Endothelial cell of umbilical vein (primary cell): ENCODE results near the gene SLC25A34. TPM values are rescaled to one million over a fixed set of nuclear protein-coding genes. Genes with fewer than 3 reads are reported as not detected.

Experiments used
- BruUV-seq: library from RNA; stranded (reverse); fragments of 400-500 nt; replicated peaks from 2 replicates; lab custom pipeline; 2021; lab: Mats Ljungman, UMichigan
- CTCF ChIA-PET: fragments of 300-600, 350-600 bp; sonication (Branson Sonifier 250); formaldehyde crosslinking; loops from one replicate; lab custom pipeline; 2021; ENCODE audit warnings: antibody characterized with exemption, inconsistent platforms; lab: Charles Lee
- POLR2A ChIA-PET: fragments of 300-600, 350-600 bp; sonication (Branson Sonifier 250); formaldehyde crosslinking; loops from one replicate; lab custom pipeline; 2021; ENCODE audit warnings: antibody characterized with exemption, inconsistent platforms; lab: Charles Lee
- DNase-seq: peaks from one replicate; pipeline ENCODE4 v3.0.0-alpha.2; 2011; ENCODE audit warnings: low read depth, low spot score
- FAIRE-seq: peaks from 2 replicates; lab custom pipeline; 2011; peaks lifted over from hg19 to GRCh38; lab: Jason Lieb, UNC
- H2AFZ ChIP-seq: 2 replicates; pipeline ENCODE4 v1.6.0; 2012; ENCODE audit warnings: low read depth, low read length, control low read depth, inconsistent platforms
- H3K27ac ChIP-seq: 2 replicates; pipeline ENCODE4 v1.5.1; 2011; ENCODE audit warnings: low read depth, mild to moderate bottlenecking, control low read depth, low read length, moderate library complexity; ENCODE audit not compliant: insufficient read depth
- H3K27me3 ChIP-seq, 2 experiments: 2 replicates each; pipeline versions ENCODE4 v1.6.0 to v1.6.1; 2011; ENCODE audit warnings: low read length in 2 of 2, mixed read lengths in 1 of 2; ENCODE audit not compliant: control insufficient read depth in 2 of 2, insufficient read depth in 2 of 2
- H3K36me3 ChIP-seq, 2 experiments: 2 replicates in 1 of 2; 3 replicates in 1 of 2; pipeline ENCODE4 v1.5.1; 2011; ENCODE audit warnings: low read length in 2 of 2, mild to moderate bottlenecking in 1 of 2, moderate library complexity in 1 of 2; ENCODE audit not compliant: control insufficient read depth in 2 of 2, insufficient read depth in 2 of 2; ENCODE audit errors: extremely low read depth in 1 of 2
- H3K4me1 ChIP-seq: 3 replicates; pipeline ENCODE4 v1.5.1; 2011; ENCODE audit warnings: mild to moderate bottlenecking, low read length; ENCODE audit not compliant: control insufficient read depth, insufficient read depth; ENCODE audit errors: extremely low read depth
- H3K4me2 ChIP-seq: 2 replicates; pipeline ENCODE4 v1.6.1; 2011; ENCODE audit warnings: low read length, control low read depth, mixed read lengths; ENCODE audit not compliant: insufficient read depth
- H3K4me3 ChIP-seq, 3 experiments: fragments of 200-600 bp in 1 of 3; sonication (generic), shearing (Covaris generic) in 1 of 3; replicated peaks in 1 of 3; 2 replicates each; pipeline ENCODE4 v1.5.1; 2011 to 2016; ENCODE audit warnings: control low read depth in 3 of 3, low read length in 3 of 3, mild to moderate bottlenecking in 2 of 3, inconsistent platforms in 1 of 3, low read depth in 1 of 3, moderate library complexity in 1 of 3; ENCODE audit not compliant: insufficient read depth in 1 of 3
- H3K79me2 ChIP-seq: 2 replicates; pipeline ENCODE4 v1.6.0; 2012; ENCODE audit warnings: low read length, inconsistent platforms; ENCODE audit not compliant: control insufficient read depth, insufficient read depth
- H3K9ac ChIP-seq: replicated peaks from 2 replicates; pipeline ENCODE3; 2011; ENCODE audit warnings: low read length, control low read depth; ENCODE audit not compliant: insufficient read depth; ENCODE audit errors: extremely low read depth
- H3K9me1 ChIP-seq: replicated peaks from 3 replicates; pipeline ENCODE4 v1.6.0; 2011; ENCODE audit warnings: mild to moderate bottlenecking, low read length; ENCODE audit not compliant: control insufficient read depth, insufficient read depth; ENCODE audit errors: extremely low read depth
- H3K9me3 ChIP-seq: replicated peaks from 2 replicates; pipeline ENCODE4 v1.5.1; 2012; ENCODE audit warnings: low read length, inconsistent platforms; ENCODE audit not compliant: control insufficient read depth, insufficient read depth
- H4K20me1 ChIP-seq: replicated peaks from 2 replicates; pipeline ENCODE3; 2011; ENCODE audit warnings: mild to moderate bottlenecking, low read length; ENCODE audit not compliant: control insufficient read depth, insufficient read depth; ENCODE audit errors: extremely low read depth
- CTCF ChIP-seq, 2 donors: IDR thresholded peaks; 1 replicate in 1 of 2; 2 replicates in 1 of 2; pipeline ENCODE4 v1.5.1; 2011; ENCODE audit warnings: low read length in 2 of 2, mild to moderate bottlenecking in 2 of 2, moderate library complexity in 2 of 2, control low read depth in 1 of 2, inconsistent platforms in 1 of 2, low read depth in 1 of 2; ENCODE audit not compliant: insufficient read depth in 1 of 2; ENCODE audit errors: extremely low read depth in 1 of 2
- EZH2 ChIP-seq: IDR thresholded peaks from 2 replicates; pipeline ENCODE4 v1.6.1; 2012; ENCODE audit warnings: borderline replicate concordance, low read depth, mild to moderate bottlenecking, moderate library complexity, low read length, inconsistent platforms; ENCODE audit not compliant: severe bottlenecking
- FOS ChIP-seq: IDR thresholded peaks from 2 replicates; pipeline ENCODE4 v1.6.1; 2011; ENCODE audit warnings: mild to moderate bottlenecking, low read length, moderate library complexity, borderline replicate concordance; ENCODE audit not compliant: insufficient read depth
- GATA2 ChIP-seq: IDR thresholded peaks from 2 replicates; pipeline ENCODE4 v1.7.0; 2011; ENCODE audit warnings: low read depth, mild to moderate bottlenecking, moderate library complexity, mixed read lengths, low read length; ENCODE audit not compliant: insufficient read length, insufficient read depth
- JUN ChIP-seq: IDR thresholded peaks from 2 replicates; pipeline ENCODE4 v1.6.1; 2011; ENCODE audit warnings: borderline replicate concordance, low read depth; ENCODE audit not compliant: insufficient read length, insufficient read depth
- MYC ChIP-seq: IDR thresholded peaks from one replicate; pipeline ENCODE4 v1.6.1; 2011; ENCODE audit warnings: mild to moderate bottlenecking, low read depth, low read length
- POLR2A ChIP-seq: IDR thresholded peaks from 2 replicates; pipeline ENCODE4 v1.6.1; 2012; ENCODE audit warnings: low read depth, mild to moderate bottlenecking, control low read depth, low read length
- POLR2AphosphoS5 ChIP-seq: IDR thresholded peaks from 2 replicates; pipeline ENCODE4 v1.6.1; 2012; ENCODE audit warnings: low read depth, mild to moderate bottlenecking, control low read depth, low read length, moderate library complexity; ENCODE audit not compliant: insufficient read depth
- dilution Hi-C: fragments of 300-500 bp; cut with MboI; formaldehyde crosslinking; loops from one replicate; pipeline ENCODE4 v1.15.0; 2019; ENCODE audit warnings: low sequenced_read_pairs; ENCODE audit not compliant: extremely low pct_ligation_motif_present
- intact Hi-C: fragments of 100-400 bp; cut with micrococcal nuclease; formaldehyde crosslinking; loops from one replicate; pipeline ENCODE4 v1.10.0; 2022
- polyA plus RNA-seq, 4 experiments: library from polyadenylated mRNA; depleted of rRNA in 3 of 4; stranded (reverse) in 3 of 4; unstranded in 1 of 4; fragments of >200 nt; gene quantifications; 2 replicates each; pipeline versions ENCODE4 v1.2.1 to v1.2.3, GENCODE V29; 2011 to 2012; ENCODE audit warnings: missing spikeins in 1 of 4
- total RNA-seq: library from RNA; stranded (reverse); gene quantifications from 2 replicates; pipeline ENCODE4 v1.2.3, GENCODE V29; 2021
- TF ChIP-seq, protein P1 (sequence below): IDR thresholded peaks from 2 replicates; pipeline ENCODE4 v1.6.1; 2011; ENCODE audit not compliant: insufficient read depth, insufficient read length

SLC25A34 gene
- total and polyA plus RNA-seq, 2 donors (not counting 3 experiments of a cell fraction or from before 2014, with no cell fraction given) = 0.90 to 1.1 TPM

GRCh38 chr1:15705184-15705566, 30.9 kb upstream of the SLC25A34 start:
- peaks cover 37% of the 10 kb centered on the region for H3K79me2 ChIP-seq

More at GRCh38 chr1:15705184-15705566, 30.9 kb upstream of the SLC25A34 start:
- intact Hi-C loops (no loop called here), dilution Hi-C loops (no loop called here)
- H3K9ac ChIP-seq = no peak overlapping the region
- TF ChIP-seq POLR2A (no peak), JUN (no peak), GATA2 (no peak), CTCF (IDR thresholded peaks at IDR 0.05; ENCODE audit: extremely low read depth in 1 of 2, insufficient read depth in 1 of 2, low read depth in 1 of 2, low read length in 2 of 2) (no peak), POLR2AphosphoS5 (no peak), EZH2 (no peak), MYC (no peak), FOS (no peak)
- TF ChIP-seq, protein P1, sequence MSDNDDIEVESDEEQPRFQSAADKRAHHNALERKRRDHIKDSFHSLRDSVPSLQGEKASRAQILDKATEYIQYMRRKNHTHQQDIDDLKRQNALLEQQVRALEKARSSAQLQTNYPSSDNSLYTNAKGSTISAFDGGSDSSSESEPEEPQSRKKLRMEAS = no peak
- FAIRE-seq (no peak), DNase-seq (no peak)
- no peak overlapping the region for H3K4me3 ChIP-seq
- ChIA-PET POLR2A (no interaction called here), CTCF (interaction anchor here (1.4 kb wide), 1 partner anchor 9 kb away, joined by 3 read pairs; no protein-coding TSS in a partner anchor)
- no peak overlapping the region for H3K27ac ChIP-seq
- no TSS peak for BruUV-seq
- H3K4me1 ChIP-seq = no peaks in the 10 kb centered on the region
- H4K20me1 ChIP-seq = peaks cover under 1% of the 10 kb centered on the region
- H2AFZ ChIP-seq = no peak overlapping the region
- H3K27me3 ChIP-seq = no peaks in the 10 kb centered on the region
- no peaks in the 10 kb centered on the region for H3K9me3 ChIP-seq
- no peaks in the 10 kb centered on the region for H3K9me1 ChIP-seq
- peaks cover 0 to 4% of the 10 kb centered on the region in 2 experiments for H3K36me3 ChIP-seq
- no peak overlapping the region for H3K4me2 ChIP-seq
